ENCODE measurements around the gene RAB43.

RAB43 gene

GRCh38 chr3:129038121-129038855 is 83.3 kb downstream of the RAB43 start:
- DNase-seq (ENCODE audit: low read depth), result no peak
